Motor neuron (in vitro differentiated cells): Measurements from ENCODE around the gene QRICH2. TPM values are rescaled to one million over a fixed set of nuclear protein-coding genes. Genes with fewer than 3 reads are reported as not detected.
"Not testable (repeated sequence)": the region's sequence is repeated elsewhere in the genome, so short reads cannot be mapped to it uniquely, and the experiment has no call there.

Experiments
- ATAC-seq, 8 experiments: fragments of 200-7000 bp; cut with Tn5 transposase; replicated peaks in 6 of 8; 2 replicates each; pipeline ENCODE4 v1.8.0; 2021; ENCODE audit warnings: mild to moderate bottlenecking in 8 of 8, moderate library complexity in 8 of 8
- H3K27ac ChIP-seq, 2 donors: fragments of 250-450 bp; sonication (Bioruptor Pico); 2 replicates each; pipeline ENCODE4 v1.9.0; 2021; ENCODE audit warnings: antibody characterized with exemption in 2 of 2, mild to moderate bottlenecking in 2 of 2, moderate library complexity in 1 of 2
- H3K4me1 ChIP-seq, 2 donors: fragments of 250-450 bp; sonication (Bioruptor Pico); replicated peaks in 1 of 2; 2 replicates each; pipeline ENCODE4 v1.6.1; 2021; ENCODE audit warnings: antibody characterized with exemption in 2 of 2, mild to moderate bottlenecking in 2 of 2, moderate library complexity in 1 of 2
- H3K4me3 ChIP-seq, 5 donors: fragments of 250-450 bp; sonication (Bioruptor Pico); 2 replicates each; pipeline ENCODE4 v1.9.0; 2021; ENCODE audit warnings: antibody characterized with exemption in 5 of 5, mild to moderate bottlenecking in 5 of 5, moderate library complexity in 4 of 5
- WGBS, 10 experiments: fragments of 450-650 bp; shearing (Covaris generic); methylation state at CpG; one replicate each; pipeline ENCODE4 v1.0.0; 2022; 5-methylcytosine and 5-hydroxymethylcytosine counted together
- in situ Hi-C, 9 experiments: fragments of 400-800 bp; cut with MboI; loops; one replicate each; pipeline ENCODE4 v1.15.0; 2021; ENCODE audit warnings: low sequenced_read_pairs in 9 of 9, low pct_unique_long_range_greater_than_20kb in 2 of 9; ENCODE audit not compliant: unreplicated experiment in 9 of 9
- total RNA-seq, 8 experiments: library from RNA; unstranded; fragments of 300-600 nt; gene quantifications; 2 replicates each; pipeline versions ENCODE4 v1.2.3 to v1.2.4, GENCODE V29; 2022

QRICH2 gene
- total RNA-seq, 8 experiments from 2014 or later: 2.8 to 9.3 (median 3.6) TPM

DNA sequence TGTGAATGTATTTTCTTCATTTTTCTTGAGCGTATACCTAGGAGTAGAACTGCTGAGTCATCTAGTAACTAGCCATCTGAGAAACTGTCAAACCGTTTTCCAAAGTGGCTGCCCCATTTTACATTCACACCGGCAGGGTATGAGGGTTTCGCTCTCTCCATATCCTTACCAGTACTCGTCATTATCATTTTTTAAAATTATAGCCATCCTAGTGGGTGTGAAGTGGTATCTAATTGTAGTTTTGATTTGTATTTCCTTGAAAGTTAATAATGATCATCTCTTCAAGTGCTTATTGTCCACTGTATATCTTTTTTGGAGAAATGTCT, 73.8 kb downstream of the QRICH2 start:
- 77 to 100% (median 89%) methylated on average over 1 to 5 of the region's 5 CpGs for WGBS, 10 experiments
- no peak for ATAC-seq
- peaks cover 5 to 8% of the 10 kb centered on the region in 2 donors for H3K4me1 ChIP-seq
- in situ Hi-C loops: no loop called here
- no peak overlapping the region for H3K4me3 ChIP-seq
- H3K27ac ChIP-seq: no peak overlapping the region

- WGBS, 10 experiments: 82 to 100% (median 96%) methylated on average over 1 to 6 of the region's 6 CpGs
- ATAC-seq: no peak
- no peak overlapping the region for H3K4me3 ChIP-seq
- H3K4me1 ChIP-seq: peaks cover under 1 to 4% of the 10 kb centered on the region in 2 donors
- in situ Hi-C loops: no loop called here
- no peak overlapping the region for H3K27ac ChIP-seq
Measured at GRCh38 chr17:76233588-76234353, 74.3 kb downstream of the QRICH2 start.

- in situ Hi-C loops: no loop called here
- H3K4me1 ChIP-seq: no peaks in the 10 kb centered on the region
- peak in 3 of 8 experiments; percentile 57 to 98 (median 88) for ATAC-seq
- H3K27ac ChIP-seq: no peak overlapping the region
- 0 to 96% (median 44%) methylated on average over 1 to 2 of the region's 2 CpGs; no CpG with 5 or more reads in 2 of the 10 experiments for WGBS, 10 experiments
- no peak overlapping the region for H3K4me3 ChIP-seq
Measured at GRCh38 chr17:76232342-76232741, 75.7 kb downstream of the QRICH2 start.

DNA sequence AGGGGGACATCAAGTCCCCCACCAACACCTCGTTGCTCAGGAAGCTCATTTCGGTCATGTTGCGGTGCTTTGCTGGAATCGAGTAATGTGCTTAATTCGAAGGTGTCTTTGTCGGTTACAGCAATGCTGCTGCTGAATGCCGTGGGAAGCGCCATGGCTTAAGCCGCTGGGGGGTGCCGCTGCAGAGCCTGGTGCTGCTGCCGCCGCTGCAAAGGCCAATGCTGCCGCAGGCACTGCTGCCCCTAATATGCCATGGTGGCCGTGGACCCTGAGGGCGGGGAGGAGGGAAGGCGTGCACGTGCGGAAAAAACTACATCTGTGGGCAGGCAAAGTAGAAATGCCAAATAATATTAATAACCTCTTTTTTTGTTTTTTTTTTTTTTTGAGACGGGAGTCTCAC, 81.3 kb downstream of the QRICH2 start:
- H3K4me1 ChIP-seq, ATAC-seq, H3K4me3 ChIP-seq, H3K27ac ChIP-seq, in situ Hi-C loops: not testable (repeated sequence)
- 96 to 100% (median 98%) methylated on average over 1 to 17 of the region's 19 CpGs; no CpG with 5 or more reads in 7 of the 10 experiments for WGBS, 10 experiments

- H3K4me1 ChIP-seq, H3K27ac ChIP-seq, H3K4me3 ChIP-seq, in situ Hi-C loops: not testable (repeated sequence)
- WGBS, 10 experiments: 33 to 90% (median 63%) methylated on average over 1 to 2 of the region's 7 CpGs; no CpG with 5 or more reads in 6 of the 10 experiments
- ATAC-seq: peak in 3 of 8 experiments; percentile 64 to 93 (median 72)
Measured at GRCh38 chr17:76225373-76226086, 82.5 kb downstream of the QRICH2 start.

Other genes with a start within 250 kb of the QRICH2 start
- 10 to 100 TPM; 21.2 to 70.9 (median 36.4) TPM for gene SRP68, start 235.8 kb downstream of the QRICH2 start, total RNA-seq
- under 1 TPM in 6 of 8 experiments, not detected in 2; 0.11 to 0.81 (median 0.46) TPM for gene GALR2, start 233.5 kb downstream of the QRICH2 start, total RNA-seq
- gene ZACN, start 229.1 kb downstream of the QRICH2 start, total RNA-seq: 10 to 100 TPM; 13.1 to 37.3 (median 20.9) TPM
- 100 to 1,000 TPM in 1 of 8 experiments, 10 to 100 TPM in 7; 39.6 to 105 (median 64.7) TPM for gene EXOC7, start 204.5 kb downstream of the QRICH2 start, total RNA-seq
- gene FOXJ1, start 167.0 kb downstream of the QRICH2 start, total RNA-seq: 10 to 100 TPM in 1 of 8 experiments, 1 to 10 TPM in 4, under 1 TPM in 3; 0.41 to 83.2 (median 3.0) TPM
- gene RNF157, start 67.8 kb downstream of the QRICH2 start, total RNA-seq: 10 to 100 TPM in 7 of 8 experiments, 1 to 10 TPM in 1; 1.7 to 36.9 (median 25.6) TPM
- gene UBALD2, start 42.9 kb downstream of the QRICH2 start, total RNA-seq: 10 to 100 TPM; 11.7 to 34.6 (median 21.3) TPM
- 10 to 100 TPM; 21.3 to 60.3 (median 44.3) TPM for gene PRPSAP1, start 45.6 kb upstream of the QRICH2 start, total RNA-seq
- gene SPHK1, start 76.3 kb upstream of the QRICH2 start, total RNA-seq: 10 to 100 TPM in 4 of 8 experiments, 1 to 10 TPM in 1, under 1 TPM in 3; 0.50 to 61.8 (median 5.8) TPM
- 10 to 100 TPM; 17.3 to 41.9 (median 30.1) TPM for gene UBE2O, start 144.9 kb upstream of the QRICH2 start, total RNA-seq
- under 1 TPM in 6 of 8 experiments, not detected in 2; 0.23 to 0.81 (median 0.46) TPM for gene AANAT, start 159.3 kb upstream of the QRICH2 start, total RNA-seq
- gene RHBDF2, start 193.1 kb upstream of the QRICH2 start, total RNA-seq: 10 to 100 TPM in 3 of 8 experiments, 1 to 10 TPM in 3, under 1 TPM in 2; 0.78 to 17.3 (median 2.8) TPM
- 10 to 100 TPM in 1 of 8 experiments, 1 to 10 TPM in 6, under 1 TPM in 1; 0.73 to 19.4 (median 5.4) TPM for gene CYGB, start 229.4 kb upstream of the QRICH2 start, total RNA-seq
- gene PRCD, start 231.8 kb upstream of the QRICH2 start, total RNA-seq: 1 to 10 TPM in 7 of 8 experiments, under 1 TPM in 1; 0.97 to 9.9 (median 4.1) TPM